AG04450 (cell line): ENCODE data around the gene PAPLN. TPM values are rescaled to one million over a fixed set of nuclear protein-coding genes. Genes with fewer than 3 reads are reported as not detected.

ENCODE experiments used
- CTCF ChIA-PET: fragments of 300-600, 350-600 bp; formaldehyde crosslinking; extraction: SDS; loops from one replicate; lab custom pipeline; 2022; ENCODE audit warnings: antibody characterized with exemption, inconsistent platforms; lab: Charles Lee
- POLR2A ChIA-PET: fragments of 350-600 bp; formaldehyde crosslinking; extraction: SDS; loops from one replicate; lab custom pipeline; 2021; ENCODE audit warnings: antibody characterized with exemption, inconsistent platforms; lab: Yijun Ruan, JAX
- DNase-seq: peaks from one replicate; pipeline ENCODE4 v3.0.0-alpha.2; 2011; ENCODE audit warnings: low read depth, low spot score
- H3K27ac ChIP-seq: one replicate; pipeline ENCODE4 v1.5.1; 2012; ENCODE audit warnings: low read depth, low read length, control low read depth
- H3K27me3 ChIP-seq: one replicate; pipeline ENCODE4 v1.6.0; 2012; ENCODE audit warnings: low read length; ENCODE audit not compliant: control insufficient read depth, insufficient read depth
- H3K4me3 ChIP-seq: 2 replicates; pipeline ENCODE4 v1.5.1; 2011; ENCODE audit warnings: mild to moderate bottlenecking, low read depth, low read length, control low read depth
- H3K9me3 ChIP-seq: 2 replicates; pipeline ENCODE4 v1.5.1; 2012; ENCODE audit warnings: low read length; ENCODE audit not compliant: control insufficient read depth, insufficient read depth
- CTCF ChIP-seq: IDR thresholded peaks from 2 replicates; pipeline ENCODE4 v1.5.1; 2011; ENCODE audit warnings: low read depth, low read length, control low read depth, inconsistent platforms
- polyA plus RNA-seq: library from polyadenylated mRNA; depleted of rRNA; stranded (reverse); fragments of >200 nt; gene quantifications from 2 replicates; pipeline ENCODE4 v1.2.3, GENCODE V29; 2011

Gene PAPLN
- polyA plus RNA-seq, 1 experiment: 3.1 TPM

GRCh38 chr14:73261520-73262426 lies 24.5 kb downstream of the PAPLN start:
- DNase-seq: no peak

GRCh38 chr14:73262427-73263183 lies 25.3 kb downstream of the PAPLN start:
- POLR2A ChIA-PET: no interaction called here
- Histone ChIP-seq H3K4me3 (no peak overlapping the region), H3K27me3 (no peaks in the 10 kb centered on the region), H3K9me3 (no peaks in the 10 kb centered on the region; the same call in 1 of the 2 replicates), H3K27ac (no peak overlapping the region)
- no peak for TF ChIP-seq CTCF
- CTCF ChIA-PET: no interaction called here
- no peak for DNase-seq

More at GRCh38 chr14:73261520-73262426, 24.5 kb downstream of the PAPLN start:
- CTCF ChIA-PET: interaction anchor here (0.5 kb wide), 1 partner anchor 183 kb away, joined by 3 read pairs; no protein-coding TSS in a partner anchor
- H3K27ac ChIP-seq: no peak overlapping the region
- H3K4me3 ChIP-seq: no peak overlapping the region
- H3K9me3 ChIP-seq: no peaks in the 10 kb centered on the region; the same call in 1 of the 2 replicates
- TF ChIP-seq CTCF: no peak
- POLR2A ChIA-PET: interaction anchor here (0.7 kb wide), 1 partner anchor 9 kb away, joined by 3 read pairs; no protein-coding TSS in a partner anchor
- H3K27me3 ChIP-seq: no peaks in the 10 kb centered on the region

GRCh38 chr14:73263606-73264005 lies 26.3 kb downstream of the PAPLN start:
- no peak overlapping the region for H3K27ac ChIP-seq
- no peak for DNase-seq
- no peak overlapping the region for H3K4me3 ChIP-seq
- ChIA-PET CTCF (no interaction called here), POLR2A (interaction anchor here (0.7 kb wide), 1 partner anchor 204 kb away, joined by 4 read pairs; no protein-coding TSS in a partner anchor)
- H3K9me3 ChIP-seq: no peaks in the 10 kb centered on the region; the same call in 1 of the 2 replicates
- no peak for TF ChIP-seq CTCF
- H3K27me3 ChIP-seq: no peaks in the 10 kb centered on the region

GRCh38 chr14:73264080-73264884 lies 27.0 kb downstream of the PAPLN start:
- ChIA-PET CTCF (interaction anchor here (0.5 kb wide), 1 partner anchor 196 kb away, joined by 6 read pairs; no protein-coding TSS in a partner anchor), POLR2A (interaction anchor here (0.6 to 0.7 kb wide), 2 partner anchors 203 to 255 kb away, joined by 3 to 4 read pairs; no protein-coding TSS in a partner anchor)
- no peak for TF ChIP-seq CTCF
- H3K9me3 ChIP-seq: no peaks in the 10 kb centered on the region; the same call in 1 of the 2 replicates
- no peak overlapping the region for H3K27ac ChIP-seq
- no peak for DNase-seq
- no peak overlapping the region for H3K4me3 ChIP-seq
- no peaks in the 10 kb centered on the region for H3K27me3 ChIP-seq
